Measurements from ENCODE around the gene WASHC4.

DNA sequence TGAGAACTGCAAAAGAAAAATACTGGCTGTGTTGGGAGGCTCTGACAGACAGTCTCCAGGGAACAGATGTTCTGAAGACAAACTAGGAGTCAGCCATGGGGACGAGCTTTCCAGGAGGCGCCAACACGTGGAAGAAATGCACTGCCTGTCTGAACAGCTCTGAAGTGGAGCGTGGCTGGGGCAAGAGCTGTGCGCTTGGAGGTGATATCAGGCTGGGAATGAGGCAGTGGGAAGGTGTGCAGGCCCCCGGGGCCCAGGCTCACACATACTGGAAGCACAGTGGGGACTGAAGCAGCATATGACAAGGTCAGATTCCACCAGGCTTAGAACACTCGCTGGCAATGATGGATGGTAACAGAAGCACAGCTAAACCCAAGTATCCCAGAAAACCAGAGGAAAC lies 110.9 kb downstream of the WASHC4 start:
- TF ChIP-seq, protein P1, sequence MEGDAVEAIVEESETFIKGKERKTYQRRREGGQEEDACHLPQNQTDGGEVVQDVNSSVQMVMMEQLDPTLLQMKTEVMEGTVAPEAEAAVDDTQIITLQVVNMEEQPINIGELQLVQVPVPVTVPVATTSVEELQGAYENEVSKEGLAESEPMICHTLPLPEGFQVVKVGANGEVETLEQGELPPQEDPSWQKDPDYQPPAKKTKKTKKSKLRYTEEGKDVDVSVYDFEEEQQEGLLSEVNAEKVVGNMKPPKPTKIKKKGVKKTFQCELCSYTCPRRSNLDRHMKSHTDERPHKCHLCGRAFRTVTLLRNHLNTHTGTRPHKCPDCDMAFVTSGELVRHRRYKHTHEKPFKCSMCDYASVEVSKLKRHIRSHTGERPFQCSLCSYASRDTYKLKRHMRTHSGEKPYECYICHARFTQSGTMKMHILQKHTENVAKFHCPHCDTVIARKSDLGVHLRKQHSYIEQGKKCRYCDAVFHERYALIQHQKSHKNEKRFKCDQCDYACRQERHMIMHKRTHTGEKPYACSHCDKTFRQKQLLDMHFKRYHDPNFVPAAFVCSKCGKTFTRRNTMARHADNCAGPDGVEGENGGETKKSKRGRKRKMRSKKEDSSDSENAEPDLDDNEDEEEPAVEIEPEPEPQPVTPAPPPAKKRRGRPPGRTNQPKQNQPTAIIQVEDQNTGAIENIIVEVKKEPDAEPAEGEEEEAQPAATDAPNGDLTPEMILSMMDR (conservative IDR thresholded peaks at IDR 0.05; ENCODE audit: low read depth, low read length) = no peak
- no peak for TF ChIP-seq EZH2 (IDR thresholded peaks at IDR 0.05; ENCODE audit: borderline replicate concordance, low read depth, low read length, poor library complexity, severe bottlenecking)

Data from A673 (cell line).